Omental fat pad (tissue), 4 donors: ENCODE measurements around the gene TRIM67. TPM values are rescaled to one million over a fixed set of nuclear protein-coding genes. Genes with fewer than 3 reads are reported as not detected.

Experiments
- total RNA-seq, 4 donors: library from RNA; depleted of rRNA; stranded (reverse); fragments of >200 nt; gene quantifications; one replicate each; pipeline ENCODE4 v1.1.0, GENCODE V29; 2016

The TRIM67 gene
- total RNA-seq, 4 donors from 2014 or later, result 0.06 to 0.32 TPM; not detected in 2

Other genes with a start within 250 kb of the TRIM67 start
- gene TTC13, start 183.2 kb upstream of the TRIM67 start, total RNA-seq, result 10 to 100 TPM in 3 of 4 donors, 1 to 10 TPM in 1; 7.4 to 47.0 (median 14.9) TPM
- gene ARV1, start 183.0 kb upstream of the TRIM67 start, total RNA-seq, result 10 to 100 TPM; 11.6 to 18.3 (median 15.4) TPM
- gene FAM89A, start 121.8 kb upstream of the TRIM67 start, total RNA-seq, result 100 to 1,000 TPM in 3 of 4 donors, 10 to 100 TPM in 1; 62.6 to 290 (median 145) TPM
- gene GNPAT, start 79.2 kb downstream of the TRIM67 start, total RNA-seq, result 10 to 100 TPM; 25.9 to 40.8 (median 34.2) TPM
- gene EXOC8, start 175.8 kb downstream of the TRIM67 start, total RNA-seq, result 10 to 100 TPM; 12.1 to 21.0 (median 16.9) TPM
- 10 to 100 TPM; 11.2 to 31.6 (median 20.9) TPM for gene SPRTN, start 176.2 kb downstream of the TRIM67 start, total RNA-seq